NT2/D1 (cell line): Measurements from ENCODE around the gene MPV17L.

Source experiments
- SUZ12 ChIP-seq: IDR thresholded peaks from 2 replicates; pipeline ENCODE4 v1.6.1; 2011; ENCODE audit not compliant: insufficient read length, insufficient read depth; ENCODE audit errors: extremely low read depth
- YY1 ChIP-seq: IDR thresholded peaks from 2 replicates; pipeline ENCODE4 v1.6.1; 2011; ENCODE audit not compliant: insufficient read length, insufficient read depth

DNA sequence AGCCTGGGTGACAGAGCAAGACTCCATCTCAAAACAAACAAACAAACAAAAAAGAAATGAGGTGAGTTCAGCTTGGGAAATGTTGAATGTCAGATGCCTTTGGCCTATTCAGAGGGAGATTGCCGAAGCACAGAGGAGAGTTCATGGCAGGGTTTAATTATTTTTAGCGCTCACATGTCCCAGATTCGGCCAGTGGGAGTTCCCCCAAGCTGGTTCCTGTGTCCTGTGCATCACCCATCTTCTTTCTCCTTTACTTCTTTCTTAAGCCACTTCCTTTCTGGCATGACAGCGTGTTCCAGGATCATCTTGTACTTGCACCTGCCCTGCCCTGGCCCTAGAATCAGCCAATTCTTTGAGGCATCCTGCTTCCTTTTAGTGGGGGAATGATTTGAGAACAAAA lies 9.2 kb downstream of the MPV17L start:
- no peak for TF ChIP-seq SUZ12
- no peak for TF ChIP-seq YY1
